ENCODE measurements around the gene HOXC6. TPM values are rescaled to one million over a fixed set of nuclear protein-coding genes. Genes with fewer than 3 reads are reported as not detected.

HOXC6 gene
- total RNA-seq, 2 experiments from 2014 or later: not detected

- no peak for DNase-seq
- POLR2A ChIA-PET: no interaction called here
- CTCF ChIA-PET: interaction anchor here (0.8 to 1.8 kb wide), 2 partner anchors 161 to 171 kb away, joined by 3 to 14 read pairs; no protein-coding TSS in a partner anchor
These were observed 2.7 kb downstream of the HOXC6 start for GRCh38 chr12:54030889-54031471.

GRCh38 chr12:54031480-54031879 is 3.2 kb downstream of the HOXC6 start:
- peaks cover 2% of the 10 kb centered on the region for H3K9me3 Mint-ChIP-seq
- H3K4me1 Mint-ChIP-seq (ENCODE audit: low read depth): peaks cover 32% of the 10 kb centered on the region
- DNase-seq (no peak), ATAC-seq (ENCODE audit: poor library complexity) (no peak)
- ChIA-PET POLR2A (interaction anchor here (0.9 kb wide), 1 partner anchor 158 kb away, joined by 3 read pairs; the partner anchor contains the start of gene SMUG1), CTCF (interaction anchor here (0.8 to 1.8 kb wide), 3 partner anchors 19 to 170 kb away, joined by 3 to 14 read pairs (median 3); no protein-coding TSS in a partner anchor)
- Histone ChIP-seq H3K27me3 (ENCODE audit: control insufficient read depth in 1 of 2, insufficient read depth in 2 of 2, low read length in 2 of 2) (peaks cover 90 to 98% of the 10 kb centered on the region in 2 experiments), H3K27ac (ENCODE audit: low read depth in 1 of 2, low read length in 2 of 2) (no peak overlapping the region), H3K4me3 (ENCODE audit: low read length) (no peak overlapping the region), H3K4me1 (ENCODE audit: insufficient read depth, low read length) (peaks cover 49% of the 10 kb centered on the region), H3K9me3 (ENCODE audit: control insufficient read depth in 1 of 2, insufficient read depth in 1 of 2, low read length in 2 of 2) (peaks cover 10 to 47% of the 10 kb centered on the region in 2 experiments), H3K36me3 (ENCODE audit: insufficient read depth, low read length) (no peaks in the 10 kb centered on the region)
- H3K27ac Mint-ChIP-seq: no peak overlapping the region
- H3K4me3 Mint-ChIP-seq: no peak overlapping the region
- H3K36me3 Mint-ChIP-seq (ENCODE audit: low read depth): no peaks in the 10 kb centered on the region
- TF ChIP-seq CTCF (IDR thresholded peaks at IDR 0.05): no peak
- intact Hi-C loops (cut with DNase I, micrococcal nuclease): no loop called here
- H3K27me3 Mint-ChIP-seq: peaks cover 97% of the 10 kb centered on the region

More at GRCh38 chr12:54030889-54031471, 2.7 kb downstream of the HOXC6 start:
- no peaks in the 10 kb centered on the region for H3K36me3 Mint-ChIP-seq (ENCODE audit: low read depth)
- Histone ChIP-seq H3K4me3 (ENCODE audit: low read length) (no peak overlapping the region), H3K27ac (ENCODE audit: low read depth in 1 of 2, low read length in 2 of 2) (no peak overlapping the region), H3K4me1 (ENCODE audit: insufficient read depth, low read length) (peaks cover 49% of the 10 kb centered on the region), H3K36me3 (ENCODE audit: insufficient read depth, low read length) (no peaks in the 10 kb centered on the region), H3K9me3 (ENCODE audit: control insufficient read depth in 1 of 2, insufficient read depth in 1 of 2, low read length in 2 of 2) (peaks cover 10 to 47% of the 10 kb centered on the region in 2 experiments), H3K27me3 (ENCODE audit: control insufficient read depth in 1 of 2, insufficient read depth in 2 of 2, low read length in 2 of 2) (peaks cover 90 to 98% of the 10 kb centered on the region in 2 experiments)
- H3K9me3 Mint-ChIP-seq: peaks cover 2% of the 10 kb centered on the region
- ATAC-seq (ENCODE audit: poor library complexity): no peak
- TF ChIP-seq CTCF (IDR thresholded peaks at IDR 0.05): no peak
- H3K4me1 Mint-ChIP-seq (ENCODE audit: low read depth): peaks cover 33% of the 10 kb centered on the region
- H3K27me3 Mint-ChIP-seq: peaks cover 97% of the 10 kb centered on the region
- no peak overlapping the region for H3K27ac Mint-ChIP-seq
- intact Hi-C loops (cut with DNase I, micrococcal nuclease): no loop called here
- H3K4me3 Mint-ChIP-seq: no peak overlapping the region

GRCh38 chr12:54032086-54032619 is 3.9 kb downstream of the HOXC6 start:
- no peak overlapping the region for H3K4me3 ChIP-seq (ENCODE audit: low read length)
- no peaks in the 10 kb centered on the region for H3K36me3 ChIP-seq (ENCODE audit: insufficient read depth, low read length)
- peaks cover 10 to 50% of the 10 kb centered on the region in 2 experiments for H3K9me3 ChIP-seq (ENCODE audit: control insufficient read depth in 1 of 2, insufficient read depth in 1 of 2, low read length in 2 of 2)
- peaks cover 2% of the 10 kb centered on the region for H3K9me3 Mint-ChIP-seq
- POLR2A ChIA-PET: interaction anchor here (0.6 to 1.5 kb wide), 4 partner anchors 21 to 169 kb away, joined by 3 to 7 read pairs (median 4); partner anchors contain the start of gene SMUG1
- no peaks in the 10 kb centered on the region for H3K36me3 Mint-ChIP-seq (ENCODE audit: low read depth)
- peaks cover 97% of the 10 kb centered on the region for H3K27me3 Mint-ChIP-seq
- ATAC-seq (ENCODE audit: poor library complexity) (no peak), DNase-seq (no peak)
- peaks cover 49% of the 10 kb centered on the region for H3K4me1 ChIP-seq (ENCODE audit: insufficient read depth, low read length)
- no peak overlapping the region for H3K27ac ChIP-seq (ENCODE audit: low read depth in 1 of 2, low read length in 2 of 2)
- no peak overlapping the region for H3K4me3 Mint-ChIP-seq
- intact Hi-C loops (cut with DNase I, micrococcal nuclease): loop anchor here (2.0 kb wide), 1 partner anchor 159 kb away; no protein-coding TSS in a partner anchor
- peaks cover 91 to 98% of the 10 kb centered on the region in 2 experiments for H3K27me3 ChIP-seq (ENCODE audit: control insufficient read depth in 1 of 2, insufficient read depth in 2 of 2, low read length in 2 of 2)
- no peak for TF ChIP-seq CTCF (IDR thresholded peaks at IDR 0.05)
- no peak overlapping the region for H3K27ac Mint-ChIP-seq
- CTCF ChIA-PET: interaction anchor here (0.8 to 1.8 kb wide), 13 partner anchors 10 to 175 kb away, joined by 3 to 19 read pairs (median 4); partner anchors contain the start of genes HOXC8, HOXC9 and SMUG1
- H3K4me1 Mint-ChIP-seq (ENCODE audit: low read depth): peaks cover 25% of the 10 kb centered on the region

All from CD4-positive, alpha-beta T cell (primary cell).